GM18873 (cell line): ENCODE data around the gene TCP10L.

Experiments
- ATAC-seq: cut with Tn5 transposase; IDR thresholded peaks from one replicate; pipeline ENCODE4 v1.9.1; 2021; ENCODE audit warnings: mild to moderate bottlenecking, moderate library complexity, moderate number of reproducible peaks; ENCODE audit not compliant: unreplicated experiment, low FRiP score

The TCP10L gene

GRCh38 chr21:32529679-32530078 is 55.6 kb downstream of the TCP10L start:
- no peak for ATAC-seq

- no peak for ATAC-seq
These were observed 60.0 kb downstream of the TCP10L start for GRCh38 chr21:32525282-32525681.

GRCh38 chr21:32523988-32524719 is 61.2 kb downstream of the TCP10L start:
- no peak for ATAC-seq
